ENCODE results near the gene PNP.

Gene PNP

GRCh38 chr14:20455355-20456300 lies 13.6 kb upstream of the PNP start:
- no peak for DNase-seq (ENCODE audit: low read depth in 2 of 2)

- DNase-seq (ENCODE audit: low read depth in 2 of 2): no peak
Measured at GRCh38 chr14:20456971-20457370, 12.2 kb upstream of the PNP start.

- no peak for DNase-seq (ENCODE audit: low read depth in 2 of 2)
Measured at GRCh38 chr14:20458031-20458789, 11.0 kb upstream of the PNP start.

GRCh38 chr14:20460458-20461224 lies 8.6 kb upstream of the PNP start:
- no peak for DNase-seq (ENCODE audit: low read depth in 2 of 2)

GRCh38 chr14:20461225-20462141 lies 7.7 kb upstream of the PNP start, which contains the start of gene PIP4P1:
Gene PIP4P1, minus strand, starts transcription at chr14:20461434. Its CDS starts 109 bp downstream, at chr14:20461325.
- DNase-seq (ENCODE audit: low read depth in 2 of 2): peak; percentile 100

GRCh38 chr14:20468764-20469241 lies 403 bp upstream of the PNP start:
- DNase-seq (ENCODE audit: low read depth in 2 of 2): no peak

GRCh38 chr14:20469890-20470602 lies 840 bp downstream of the PNP start:
- DNase-seq (ENCODE audit: low read depth in 2 of 2): no peak

GRCh38 chr14:20470603-20470901 lies 1.3 kb downstream of the PNP start:
- DNase-seq (ENCODE audit: low read depth in 2 of 2): no peak

- no peak for DNase-seq (ENCODE audit: low read depth in 2 of 2)
Measured at GRCh38 chr14:20472536-20473169, 3.4 kb downstream of the PNP start.

- DNase-seq (ENCODE audit: low read depth in 2 of 2): no peak
Measured at GRCh38 chr14:20476776-20477175, 7.6 kb downstream of the PNP start.

GRCh38 chr14:20477211-20477876 lies 8.1 kb downstream of the PNP start:
- no peak for DNase-seq (ENCODE audit: low read depth in 2 of 2)

- DNase-seq (ENCODE audit: low read depth in 2 of 2): no peak
Measured at GRCh38 chr14:20478894-20479293, 9.7 kb downstream of the PNP start.

- DNase-seq (ENCODE audit: low read depth in 2 of 2): no peak
Measured at GRCh38 chr14:20482382-20482781, 13.2 kb downstream of the PNP start.

GRCh38 chr14:20485900-20486299 lies 16.7 kb downstream of the PNP start:
- no peak for DNase-seq (ENCODE audit: low read depth in 2 of 2)

GRCh38 chr14:20486684-20487395 lies 17.6 kb downstream of the PNP start:
- DNase-seq (ENCODE audit: low read depth in 2 of 2): no peak

- no peak for DNase-seq (ENCODE audit: low read depth in 2 of 2)
Measured at GRCh38 chr14:20487396-20487725, 18.2 kb downstream of the PNP start.

GRCh38 chr14:20489093-20489994 lies 20.1 kb downstream of the PNP start:
- no peak for DNase-seq (ENCODE audit: low read depth in 2 of 2)

GRCh38 chr14:20490563-20490962 lies 21.4 kb downstream of the PNP start:
- no peak for DNase-seq (ENCODE audit: low read depth in 2 of 2)

Data from fibroblast of skin of left quadriceps (primary cell).